Prostate gland (tissue), 2 donors: Measurements from ENCODE around the gene GGPS1.

Source experiments
- CTCF ChIP-seq, 4 experiments: fragments of 200-600 bp in 2 of 4; fragments of 450-650 bp in 2 of 4; sonication (generic) in 2 of 4; IDR thresholded peaks; 1 replicate in 3 of 4; 2 replicates in 1 of 4; pipeline ENCODE4 v1.5.1; 2016 to 2019; ENCODE audit warnings: antibody characterized with exemption in 4 of 4, mild to moderate bottlenecking in 2 of 4, moderate library complexity in 2 of 4
- POLR2A ChIP-seq: fragments of 450-650 bp; IDR thresholded peaks from one replicate; pipeline ENCODE4 v1.6.1; 2016; ENCODE audit warnings: antibody characterized with exemption, mild to moderate bottlenecking
- POLR2AphosphoS5 ChIP-seq: sonication (generic); formaldehyde crosslinking; IDR thresholded peaks from one replicate; pipeline ENCODE4 v1.6.1; 2017; ENCODE audit warnings: antibody characterized with exemption

DNA sequence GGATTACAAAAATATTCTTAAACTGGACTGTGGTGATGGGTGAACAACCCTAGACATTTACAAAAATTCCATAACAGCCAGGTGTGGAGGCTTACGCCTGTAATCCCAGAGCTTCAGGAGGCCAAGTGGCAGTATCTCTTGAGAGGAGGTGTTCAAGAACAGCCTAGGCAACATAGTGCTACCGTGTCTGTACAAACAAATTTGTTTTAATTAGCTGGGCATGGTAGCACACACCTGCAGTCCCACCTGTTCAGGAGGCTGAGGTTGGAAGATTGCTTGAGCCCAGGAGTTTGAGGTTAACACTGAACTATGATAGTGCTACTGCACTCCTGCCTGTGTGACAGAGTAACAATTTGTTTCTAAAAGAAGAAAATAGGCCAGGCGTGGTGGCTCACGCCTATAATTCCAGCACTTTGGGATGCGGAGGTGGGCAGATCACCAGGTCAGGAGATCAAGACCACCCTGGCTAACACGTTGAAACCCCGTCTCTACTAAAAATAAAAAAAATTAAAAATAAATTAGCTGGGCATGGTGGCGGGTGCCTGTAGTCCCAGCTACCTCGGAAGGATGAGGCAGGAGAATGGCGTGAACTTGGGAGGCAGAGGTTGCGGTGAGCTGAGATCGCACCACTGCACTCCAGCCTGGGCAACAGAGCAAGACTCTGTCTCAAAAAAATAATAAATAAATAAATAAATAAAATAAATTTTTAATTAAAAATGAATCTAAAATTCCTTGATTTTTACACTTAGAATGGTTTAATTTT lies 37.4 kb upstream of the GGPS1 start:
- TF ChIP-seq POLR2A (no peak), CTCF (IDR thresholded peaks at IDR 0.05) (no peak), POLR2AphosphoS5 (no peak)
